ENCODE data around the gene IGFBP5.

The IGFBP5 gene

DNA sequence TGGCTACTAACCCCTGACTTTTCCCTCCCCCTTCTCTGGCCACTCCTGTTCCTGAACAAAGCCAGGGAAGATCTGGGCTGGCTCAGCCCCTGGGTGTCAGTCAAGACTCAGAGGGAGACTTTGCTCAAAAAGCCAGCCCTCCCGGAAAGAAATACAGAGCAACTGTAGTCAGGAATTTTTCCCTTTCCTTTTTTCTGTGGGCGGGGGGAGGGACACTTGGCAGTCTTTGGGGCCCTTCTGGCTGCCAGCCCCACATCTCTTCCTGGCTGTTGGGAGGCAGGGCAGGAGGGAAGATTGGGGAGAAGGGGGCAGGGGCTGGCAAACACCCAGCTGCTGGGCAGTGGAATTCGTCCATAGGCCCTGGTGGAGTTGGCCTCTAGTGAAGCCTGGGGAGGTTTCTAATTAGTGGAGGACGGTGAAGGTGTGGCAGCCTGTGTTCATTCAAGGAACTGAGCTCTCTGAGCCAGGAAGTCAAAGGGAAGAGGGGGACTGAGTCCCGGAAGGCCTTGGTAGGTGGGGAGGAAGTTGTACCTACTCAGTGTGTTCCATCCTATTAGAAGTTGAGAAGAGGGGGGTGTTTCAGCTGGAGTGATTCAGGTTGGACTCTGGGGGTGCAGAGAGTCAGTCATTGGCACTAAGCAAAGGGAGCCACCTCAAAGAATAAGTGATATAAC lies 51.2 kb downstream of the IGFBP5 start:
- DNase-seq (ENCODE audit: low spot score) = no peak

DNA sequence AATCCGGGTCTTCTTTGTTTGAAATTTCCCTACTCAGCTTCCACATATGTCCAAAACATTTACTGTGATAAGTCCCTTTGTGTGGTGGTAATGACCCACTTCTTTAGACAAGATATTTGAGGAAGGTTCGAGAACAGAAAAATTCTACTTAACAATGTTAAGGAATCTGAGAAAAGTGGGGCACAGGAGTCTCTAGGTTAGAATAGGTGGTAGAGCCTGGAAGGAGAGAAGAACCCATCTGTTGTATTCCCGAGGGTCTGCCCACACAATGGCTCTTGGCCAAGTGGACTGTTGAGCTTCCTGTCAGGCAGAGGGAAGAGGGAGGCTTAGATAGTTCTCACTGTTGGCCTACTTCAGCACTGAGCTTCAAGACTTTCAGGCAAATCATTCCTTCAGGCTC lies 57.9 kb downstream of the IGFBP5 start:
- no peak for DNase-seq (ENCODE audit: low spot score)

GRCh38 chr2:216636551-216637450 lies 58.5 kb downstream of the IGFBP5 start:
- DNase-seq (ENCODE audit: low spot score) = no peak

DNA sequence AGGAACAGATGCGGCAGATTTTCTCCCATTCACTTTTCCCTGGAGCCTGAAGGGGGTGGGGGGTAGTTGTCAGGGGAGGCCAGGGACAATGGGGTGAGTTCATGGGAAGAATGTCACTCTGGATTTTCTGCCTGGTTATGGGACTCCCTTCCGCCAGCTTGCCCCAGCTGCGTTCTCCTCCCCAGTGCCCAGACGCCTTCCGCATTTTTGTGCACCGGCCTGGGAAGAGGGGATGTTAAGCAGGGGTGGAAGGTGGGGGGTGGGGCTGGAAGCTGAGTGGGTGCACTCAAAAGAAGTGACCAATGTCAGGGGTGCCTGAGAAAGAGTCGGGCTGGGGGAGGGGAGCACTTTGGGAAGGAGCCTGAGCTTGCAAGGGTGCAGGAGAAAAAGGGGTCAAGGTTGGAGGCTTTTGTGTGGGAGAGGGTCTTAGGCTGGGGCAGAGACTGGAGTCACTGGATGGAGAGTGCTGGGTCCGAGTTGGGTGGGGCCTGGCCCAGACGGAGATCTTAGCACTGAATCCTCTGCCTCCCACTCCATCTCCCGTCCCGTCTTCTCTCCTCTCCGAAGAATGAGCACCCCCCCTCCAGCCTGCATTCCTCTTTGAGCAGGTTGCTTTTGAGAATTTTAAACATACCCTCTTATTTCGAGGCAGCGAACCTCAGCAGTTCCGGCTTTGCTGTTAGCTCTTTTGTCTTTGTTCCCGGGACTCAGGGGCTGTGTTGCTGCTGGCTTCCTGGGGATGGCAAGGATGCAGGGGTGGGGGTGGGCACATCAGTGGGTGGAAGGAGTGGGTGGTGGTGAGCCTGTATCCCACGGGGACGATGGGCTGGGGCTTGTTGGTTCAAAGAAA lies 59.4 kb downstream of the IGFBP5 start:
- no peak for DNase-seq (ENCODE audit: low spot score)

DNA sequence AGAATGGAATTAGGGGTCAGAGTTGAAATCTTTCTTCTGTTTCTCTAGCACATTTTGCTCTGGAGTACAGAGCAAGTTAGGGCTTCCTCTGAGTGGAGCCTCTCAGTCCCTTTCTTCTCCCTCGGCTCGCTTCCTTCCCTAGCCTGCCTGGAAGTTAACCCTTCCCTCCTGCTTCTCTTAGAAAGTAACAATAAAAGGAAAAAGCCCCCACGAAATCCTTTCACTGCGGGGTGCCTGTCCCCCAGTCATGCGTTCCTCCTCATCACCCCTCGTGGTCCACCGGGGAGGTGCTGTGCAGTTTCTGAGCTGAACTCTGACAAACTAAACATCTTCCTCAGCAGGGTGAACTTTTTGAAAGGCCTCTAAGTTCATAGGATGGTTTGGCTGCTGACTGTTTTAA lies 60.2 kb downstream of the IGFBP5 start:
- no peak for DNase-seq (ENCODE audit: low spot score)

GRCh38 chr2:216634370-216635148 lies 60.8 kb downstream of the IGFBP5 start:
- DNase-seq (ENCODE audit: low spot score) = no peak

GRCh38 chr2:216633616-216634369 lies 61.6 kb downstream of the IGFBP5 start:
- DNase-seq (ENCODE audit: low spot score) = no peak

DNA sequence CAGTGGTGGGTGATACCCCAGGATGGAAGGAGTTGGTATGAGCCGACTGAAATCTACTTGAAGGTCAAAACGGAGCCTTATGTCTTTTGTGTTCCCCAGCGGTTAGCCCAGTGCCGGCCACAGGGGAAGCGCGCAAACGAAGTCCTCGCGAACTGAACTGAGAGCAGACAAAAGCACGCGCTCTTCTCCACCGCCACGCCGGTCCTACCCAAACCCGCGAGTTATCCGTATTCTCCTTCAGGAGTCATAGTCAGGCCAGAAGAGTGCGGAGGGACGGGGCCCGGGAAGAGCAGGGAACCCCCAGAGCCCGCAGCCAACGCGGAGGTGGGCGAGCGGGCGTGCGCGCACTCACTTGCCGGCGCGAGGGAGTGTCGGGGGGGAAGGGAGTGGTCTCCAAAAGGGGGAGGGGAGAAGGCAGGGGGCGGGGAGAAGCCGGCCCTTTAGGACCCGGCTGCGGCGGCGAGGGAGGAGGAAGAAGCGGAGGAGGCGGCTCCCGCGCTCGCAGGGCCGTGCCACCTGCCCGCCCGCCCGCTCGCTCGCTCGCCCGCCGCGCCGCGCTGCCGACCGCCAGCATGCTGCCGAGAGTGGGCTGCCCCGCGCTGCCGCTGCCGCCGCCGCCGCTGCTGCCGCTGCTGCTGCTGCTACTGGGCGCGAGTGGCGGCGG lies 62.3 kb downstream of the IGFBP5 start, which contains the start of gene IGFBP2:
IGFBP2 (plus strand) TSS at position 469 of the 664 bp plus-strand sequence; CDS start at position 573, 104 bp downstream.
- DNase-seq (ENCODE audit: low spot score) = no peak

GRCh38 chr2:216632346-216632951 lies 62.9 kb downstream of the IGFBP5 start:
- DNase-seq (ENCODE audit: low spot score) = no peak

- DNase-seq (ENCODE audit: low spot score) = no peak
Observed at GRCh38 chr2:216629784-216630183, 65.6 kb downstream of the IGFBP5 start.

GRCh38 chr2:216626875-216627245 lies 68.5 kb downstream of the IGFBP5 start:
- no peak for DNase-seq (ENCODE audit: low spot score)

DNA sequence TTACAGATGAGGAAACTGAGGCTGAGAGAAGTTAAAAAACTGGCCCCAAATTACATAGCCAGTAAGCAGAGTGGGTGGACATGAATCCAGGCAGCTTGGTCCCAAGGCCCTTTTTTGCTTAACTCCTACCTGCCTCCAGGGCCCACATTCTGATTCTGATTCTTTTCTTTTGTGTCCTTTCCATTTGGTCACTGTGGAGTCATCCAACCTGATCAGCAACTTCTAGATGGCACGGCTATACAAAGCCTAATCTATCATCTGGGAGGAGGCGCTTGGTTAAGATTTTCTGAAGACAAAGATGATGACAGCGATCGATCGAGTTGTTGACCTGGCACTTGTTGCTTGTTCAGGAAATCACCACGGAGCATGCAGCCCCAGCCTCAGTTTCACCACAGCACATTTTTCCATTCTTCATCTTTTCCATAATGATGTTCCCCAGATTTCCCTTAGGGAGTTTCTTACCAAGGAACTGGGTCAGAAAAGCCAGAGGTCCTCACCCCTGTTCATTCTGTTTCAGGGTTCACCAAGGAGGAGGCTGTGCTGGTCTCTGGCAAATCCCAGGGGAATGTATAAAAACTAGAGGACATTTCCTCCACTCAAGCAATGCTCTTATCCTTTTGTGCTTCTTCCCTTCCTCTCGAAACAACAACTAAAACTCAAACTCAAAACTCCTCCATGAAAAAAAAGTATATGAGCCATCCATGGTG lies 69.0 kb downstream of the IGFBP5 start:
- DNase-seq (ENCODE audit: low spot score) = no peak

DNA sequence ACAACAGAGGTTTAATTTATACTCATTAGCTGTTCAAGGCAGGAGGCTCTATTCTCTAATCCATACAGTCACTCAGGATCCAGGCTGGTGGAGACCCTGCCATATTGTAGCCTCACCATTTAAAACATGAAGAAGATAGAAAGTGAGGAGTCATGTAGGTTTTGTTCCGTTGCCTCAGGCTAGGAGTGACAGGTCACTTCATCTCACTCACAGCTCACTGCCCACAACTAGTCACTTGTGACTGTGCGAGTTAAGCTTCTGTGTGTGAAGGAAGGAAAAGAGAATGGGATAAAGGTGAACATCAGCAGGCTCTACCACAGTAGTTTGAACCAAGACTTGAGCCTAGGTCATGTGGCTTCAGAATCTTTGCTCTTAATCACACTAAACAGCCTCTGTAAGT lies 71.1 kb downstream of the IGFBP5 start:
- no peak for DNase-seq (ENCODE audit: low spot score)

GRCh38 chr2:216622526-216622925 lies 72.8 kb downstream of the IGFBP5 start:
- DNase-seq (ENCODE audit: low spot score) = no peak
